ENCODE data around the gene SGSM1.

The SGSM1 gene

DNA sequence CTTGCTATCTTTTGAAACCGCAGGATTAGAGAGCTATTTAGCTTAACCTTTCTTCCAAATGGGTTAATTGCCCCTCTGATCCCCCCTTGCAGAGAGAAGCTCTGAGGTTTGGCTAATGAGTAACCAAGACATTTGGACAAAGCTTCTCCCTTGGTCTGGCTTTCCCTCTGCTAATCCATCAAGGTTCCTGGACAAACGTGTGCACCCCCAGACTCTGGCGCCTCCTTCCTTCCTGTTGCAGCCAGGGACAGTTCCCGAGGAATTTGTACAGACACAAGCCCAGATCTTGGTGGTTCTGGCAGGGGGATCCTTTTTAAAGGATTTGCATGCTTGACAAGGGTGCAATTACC lies 148.1 kb downstream of the SGSM1 start:
- DNase-seq = no peak

DNA sequence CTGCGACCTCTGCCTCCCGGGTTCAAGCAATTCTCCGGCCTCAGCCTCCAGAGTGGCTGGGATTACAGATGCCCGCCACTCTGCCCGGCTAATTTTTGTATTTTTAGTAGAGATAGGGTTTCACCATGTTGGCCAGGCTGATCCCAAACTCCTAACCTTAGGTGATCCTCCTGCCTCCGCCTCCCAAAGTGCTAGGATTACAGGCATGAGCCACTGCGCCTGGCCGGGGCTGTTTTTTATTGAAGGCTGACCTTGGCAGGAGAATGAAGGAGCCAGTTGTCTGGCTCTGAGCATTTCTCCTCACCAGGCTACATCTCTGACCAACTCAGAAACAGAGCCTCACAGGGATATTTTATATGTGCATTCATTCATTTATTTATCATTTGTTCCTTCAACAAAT lies 148.8 kb downstream of the SGSM1 start:
- DNase-seq = no peak

DNA sequence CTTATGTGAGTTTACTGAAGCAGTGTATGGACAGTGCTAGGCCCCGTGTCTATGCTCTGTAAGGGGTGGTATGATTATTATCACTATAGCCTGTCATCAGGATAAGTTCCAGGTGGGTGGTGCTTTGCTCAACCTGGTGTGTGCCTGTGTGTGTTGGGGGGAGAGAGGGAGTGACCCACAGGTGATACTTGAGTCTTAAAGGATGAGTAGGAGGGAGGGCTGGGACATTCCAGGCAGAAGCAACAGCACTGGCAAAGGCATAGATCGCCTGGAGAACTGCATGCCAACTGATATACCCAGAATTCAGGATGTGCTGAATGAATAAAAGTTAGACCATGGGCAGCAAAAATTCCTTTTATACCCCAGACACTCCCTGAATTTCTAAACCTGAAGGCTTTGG lies 151.0 kb downstream of the SGSM1 start:
- DNase-seq = no peak

DNA sequence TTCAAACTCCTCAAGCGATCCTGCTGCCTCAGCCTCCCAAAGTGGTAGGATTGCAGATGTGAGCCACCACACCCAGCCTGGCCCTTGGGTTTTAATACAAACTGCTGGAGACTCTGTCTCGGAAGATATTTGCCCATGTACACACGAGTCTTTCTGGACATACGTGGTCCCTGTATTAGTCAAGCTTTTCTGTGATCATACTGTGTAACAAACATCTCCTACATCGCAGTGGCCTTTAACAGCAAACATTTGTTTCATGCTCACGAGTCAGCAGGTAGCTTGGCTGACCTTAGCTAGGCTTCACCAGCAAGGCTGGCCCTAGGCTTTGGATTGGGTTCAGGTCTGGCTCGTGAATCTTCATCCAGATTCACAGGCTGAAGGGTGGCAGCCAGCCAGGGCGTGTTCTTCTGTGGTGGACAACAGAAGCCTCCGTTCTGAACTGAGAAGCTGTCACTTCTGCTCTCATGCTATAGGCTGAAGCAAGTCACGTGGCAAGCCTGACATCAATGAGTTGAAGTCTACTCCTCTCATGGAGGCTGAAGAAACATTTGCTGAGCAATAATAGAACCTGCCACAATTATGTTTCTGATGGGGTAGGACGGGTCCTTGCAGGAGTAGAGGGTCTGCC lies 155.3 kb downstream of the SGSM1 start:
- no peak for DNase-seq

DNA sequence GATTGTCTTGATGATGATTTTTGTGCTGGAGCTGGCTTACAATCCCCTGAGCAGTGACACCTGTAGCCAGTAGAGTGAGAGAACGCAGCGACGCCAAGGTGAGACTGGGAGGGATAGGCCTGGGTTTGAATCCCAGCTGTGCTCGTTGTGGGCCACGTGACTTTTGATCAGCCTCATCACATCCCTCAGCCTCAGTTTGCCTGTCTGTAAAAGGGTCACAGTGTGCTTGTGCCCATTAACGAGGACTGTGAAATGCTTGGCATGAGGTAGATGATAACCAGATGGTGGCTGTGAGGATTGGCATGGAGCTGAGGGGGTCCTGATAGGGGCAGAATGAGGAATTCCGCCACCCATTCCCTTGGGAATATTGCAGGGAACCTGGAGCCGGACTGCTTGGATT lies 156.1 kb downstream of the SGSM1 start:
- DNase-seq = no peak

DNA sequence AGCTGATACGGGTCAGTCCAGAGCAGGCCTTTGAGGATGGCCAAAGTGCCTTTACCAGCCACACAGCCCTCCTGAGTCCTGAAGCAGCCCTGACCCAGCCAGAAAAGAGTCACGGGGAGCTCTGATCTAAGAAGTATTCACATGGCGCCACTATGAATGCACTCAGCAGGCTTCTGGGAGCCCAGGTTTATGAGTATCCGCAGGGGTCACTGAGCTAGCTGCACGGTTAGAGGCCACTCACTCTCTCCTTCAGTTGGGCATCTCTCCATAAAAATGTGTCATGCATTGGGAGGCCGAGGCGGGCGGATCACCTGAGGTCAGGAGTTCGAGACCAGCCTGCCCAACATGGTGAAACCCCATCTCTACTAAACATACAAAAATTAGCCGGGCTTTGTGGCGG lies 156.8 kb downstream of the SGSM1 start:
- no peak for DNase-seq

DNA sequence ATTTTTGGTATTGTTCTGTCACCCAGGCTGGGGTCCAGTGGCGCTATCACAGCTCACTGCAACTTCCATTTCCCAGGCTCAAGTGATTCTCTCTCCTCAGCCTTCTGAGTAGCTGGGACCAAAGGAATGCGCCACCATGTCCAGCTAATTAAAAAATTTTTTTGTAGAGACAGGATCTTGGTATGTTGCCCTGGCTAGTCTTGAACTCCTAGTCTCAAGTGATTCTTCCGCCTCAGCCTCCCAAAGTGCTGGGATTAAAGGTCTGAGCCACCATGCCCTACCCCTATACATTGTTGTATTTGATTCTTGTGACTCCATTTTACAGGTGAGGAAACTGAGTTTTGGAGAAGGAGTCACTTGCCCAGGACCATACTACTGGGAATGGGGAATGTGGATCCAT lies 158.4 kb downstream of the SGSM1 start:
- DNase-seq = no peak

DNA sequence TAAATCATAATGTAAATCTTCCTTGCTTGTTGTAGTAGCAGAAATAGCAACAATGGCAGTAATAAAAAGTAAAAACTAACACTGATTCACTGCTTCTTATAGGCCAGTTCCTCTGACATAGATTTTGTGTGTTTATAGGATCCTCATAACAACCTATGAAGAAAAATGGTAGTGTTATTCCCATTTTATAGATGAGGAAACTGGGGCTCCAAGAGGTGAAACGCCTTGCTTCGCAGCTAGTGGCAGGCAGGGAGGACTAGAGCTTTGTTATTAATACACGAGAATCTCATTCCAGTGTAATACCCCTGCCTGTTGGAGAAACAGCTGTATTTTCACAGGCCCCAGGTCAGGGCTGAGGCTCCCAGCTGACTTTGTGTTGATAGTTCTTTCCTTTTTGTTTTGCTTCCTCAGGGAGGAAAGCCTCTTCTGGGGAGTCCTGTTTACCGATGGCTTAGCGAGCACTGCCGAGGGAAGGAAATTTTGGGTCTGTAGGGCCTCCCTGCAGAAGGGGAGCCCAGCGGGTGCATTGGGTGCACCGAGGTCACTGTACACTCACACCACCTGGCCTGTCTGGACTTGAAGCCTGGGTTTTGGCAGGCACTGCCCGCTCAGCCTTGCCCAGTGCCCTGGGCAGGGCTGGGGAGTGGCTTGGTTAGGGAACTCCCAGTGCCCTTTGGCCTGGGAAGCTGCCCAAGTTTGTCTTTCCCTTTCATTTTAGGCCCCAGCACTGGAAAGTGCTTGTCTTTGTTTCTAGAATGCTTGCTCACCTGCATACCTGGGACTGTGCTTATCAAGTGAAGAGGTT lies 160.0 kb downstream of the SGSM1 start:
- peak; percentile 61 for DNase-seq

DNA sequence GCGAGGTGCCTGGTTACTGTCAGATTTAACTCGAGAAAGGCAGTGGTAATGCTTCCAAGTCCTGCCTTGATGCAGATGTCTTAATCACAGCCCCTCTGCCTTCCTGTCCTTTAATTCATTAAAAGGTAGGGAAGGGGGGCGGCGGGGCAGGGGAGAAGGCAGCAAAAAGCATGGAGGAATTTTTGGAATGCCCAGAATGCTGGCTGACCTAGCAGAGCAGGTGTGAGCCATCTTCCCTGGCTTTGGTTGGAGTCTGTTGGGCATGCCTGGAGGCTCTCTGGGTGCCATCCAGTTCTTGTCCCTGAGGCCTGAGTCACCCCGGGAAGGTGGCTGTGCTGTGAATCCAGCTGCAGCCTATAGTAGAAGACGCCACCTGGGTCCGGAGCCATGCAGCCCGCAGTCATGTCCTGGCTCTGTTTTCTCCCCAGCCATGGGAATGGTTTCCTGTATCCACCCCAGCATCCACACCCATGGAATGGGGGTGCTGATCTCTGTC lies 162.1 kb downstream of the SGSM1 start:
- no peak for DNase-seq

DNA sequence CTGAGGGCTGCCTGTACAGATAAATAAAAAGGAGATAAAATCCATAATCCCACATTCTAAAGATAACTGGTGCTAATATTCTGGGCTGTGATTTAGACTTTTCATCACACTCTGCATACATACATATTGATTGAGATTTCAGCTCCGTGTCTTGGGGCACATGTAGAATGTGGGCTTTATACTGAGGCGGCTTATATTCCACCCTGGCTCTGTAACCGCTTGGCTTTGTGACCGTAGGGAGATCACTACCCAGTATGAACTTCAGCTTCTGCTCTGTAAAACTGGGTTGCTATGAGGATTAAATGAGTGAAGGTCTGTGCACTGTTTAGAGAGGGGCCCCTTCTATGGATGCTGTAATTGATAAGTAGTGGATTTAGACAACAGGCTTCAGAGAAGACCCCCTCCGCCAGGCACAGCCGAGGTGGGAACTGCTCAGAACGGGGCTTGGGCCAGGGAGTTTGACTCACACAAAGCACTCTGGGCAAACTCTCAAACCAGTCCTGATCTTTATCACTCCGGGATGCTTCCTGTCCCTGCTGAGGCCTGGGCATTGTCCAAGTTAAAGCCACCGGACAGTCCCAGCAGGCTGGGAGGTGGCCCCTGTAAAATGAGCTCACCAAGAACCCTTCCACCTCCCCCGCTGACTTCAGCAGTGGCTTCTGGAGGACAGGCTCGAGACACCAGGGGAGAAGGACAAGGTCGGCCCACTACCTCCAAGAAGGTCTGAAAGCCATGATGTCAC lies 163.7 kb downstream of the SGSM1 start:
- no peak for DNase-seq

DNA sequence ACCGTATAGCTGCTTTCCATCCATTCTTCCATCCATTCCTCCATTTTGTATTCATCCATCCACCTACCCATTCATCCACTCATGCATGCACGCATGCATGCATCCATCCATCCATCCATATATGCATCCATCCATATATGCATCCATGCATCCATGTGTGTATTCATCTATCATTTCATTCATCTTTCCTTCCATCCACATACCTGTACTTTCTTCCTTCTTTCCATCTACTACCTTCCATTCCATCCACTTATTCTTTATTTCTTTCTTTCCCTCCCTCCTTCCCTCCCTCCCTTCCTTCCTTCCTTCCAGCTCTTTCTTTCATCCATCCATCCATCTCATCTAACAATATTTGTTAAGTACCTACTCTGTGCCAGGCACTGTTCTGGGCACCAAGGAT lies 166.4 kb downstream of the SGSM1 start:
- no peak for DNase-seq

DNA sequence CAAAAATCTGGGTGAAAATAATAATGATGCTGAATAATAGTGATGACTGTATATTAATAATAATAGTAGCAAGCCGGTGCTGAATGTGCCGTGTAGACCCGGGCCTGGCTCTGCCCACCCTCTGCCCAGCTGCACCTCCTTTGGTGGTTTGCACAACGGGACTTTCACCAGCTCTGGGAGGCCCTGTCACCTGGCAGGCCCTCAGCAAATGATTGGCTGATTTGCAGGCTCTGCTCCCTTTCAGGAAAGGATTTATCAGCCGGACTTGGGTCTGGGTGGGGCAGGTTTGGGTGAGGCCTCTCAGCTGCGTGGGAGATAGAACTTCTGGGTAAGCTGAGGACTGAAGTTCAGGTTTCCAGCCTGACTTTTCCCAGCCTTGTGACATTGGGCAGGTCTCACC lies 167.9 kb downstream of the SGSM1 start:
- DNase-seq = no peak

DNA sequence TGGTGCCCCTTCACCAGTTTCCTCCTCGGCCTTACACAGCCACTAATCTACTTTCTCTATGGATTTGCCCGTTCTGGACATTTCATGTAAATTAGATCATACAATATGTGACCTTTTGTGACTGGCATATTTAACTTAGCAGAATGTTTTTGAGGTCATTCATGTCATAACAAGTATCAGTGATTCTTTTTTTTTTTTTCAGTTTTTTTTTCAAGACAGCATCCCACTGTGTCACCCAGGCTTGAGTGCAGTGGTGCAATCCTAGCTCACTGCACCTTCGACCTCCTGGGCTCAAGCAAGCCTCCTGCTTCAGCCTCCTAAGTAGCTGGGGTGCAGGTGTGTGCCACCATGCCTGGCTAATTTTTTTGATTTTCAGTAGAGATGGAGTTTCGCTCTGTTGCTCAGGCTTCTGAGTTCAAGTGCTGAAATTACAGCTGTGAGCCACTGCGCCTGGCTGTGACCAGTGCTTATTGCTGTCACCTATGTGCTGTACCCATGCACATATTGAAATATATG lies 169.2 kb downstream of the SGSM1 start:
- DNase-seq = no peak

DNA sequence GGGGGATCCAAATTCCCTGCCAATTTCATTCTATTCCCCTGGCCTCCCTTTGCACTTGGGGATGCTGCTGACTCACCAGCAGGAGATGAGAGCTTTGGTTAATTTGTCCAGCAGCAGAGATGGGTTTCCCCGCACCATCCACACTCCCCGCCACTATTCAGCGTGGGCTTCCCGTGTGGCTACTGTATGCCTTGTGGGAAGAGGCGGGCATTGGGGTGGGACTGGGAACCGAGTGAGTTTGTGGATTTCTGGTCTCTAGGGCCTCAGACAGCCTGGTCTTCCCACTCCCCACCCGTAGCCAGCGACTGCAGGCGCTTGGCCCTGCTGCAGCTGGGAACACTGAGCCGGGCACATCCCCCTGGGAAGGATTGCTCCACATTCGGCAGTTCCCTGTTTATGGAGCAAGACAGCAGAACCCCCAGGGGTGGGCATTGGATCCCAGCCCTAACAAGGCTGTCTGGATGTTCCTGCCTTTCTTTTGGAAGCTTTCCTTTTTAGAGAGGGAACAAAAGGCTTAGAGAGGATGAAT lies 169.9 kb downstream of the SGSM1 start:
- no peak for DNase-seq

DNA sequence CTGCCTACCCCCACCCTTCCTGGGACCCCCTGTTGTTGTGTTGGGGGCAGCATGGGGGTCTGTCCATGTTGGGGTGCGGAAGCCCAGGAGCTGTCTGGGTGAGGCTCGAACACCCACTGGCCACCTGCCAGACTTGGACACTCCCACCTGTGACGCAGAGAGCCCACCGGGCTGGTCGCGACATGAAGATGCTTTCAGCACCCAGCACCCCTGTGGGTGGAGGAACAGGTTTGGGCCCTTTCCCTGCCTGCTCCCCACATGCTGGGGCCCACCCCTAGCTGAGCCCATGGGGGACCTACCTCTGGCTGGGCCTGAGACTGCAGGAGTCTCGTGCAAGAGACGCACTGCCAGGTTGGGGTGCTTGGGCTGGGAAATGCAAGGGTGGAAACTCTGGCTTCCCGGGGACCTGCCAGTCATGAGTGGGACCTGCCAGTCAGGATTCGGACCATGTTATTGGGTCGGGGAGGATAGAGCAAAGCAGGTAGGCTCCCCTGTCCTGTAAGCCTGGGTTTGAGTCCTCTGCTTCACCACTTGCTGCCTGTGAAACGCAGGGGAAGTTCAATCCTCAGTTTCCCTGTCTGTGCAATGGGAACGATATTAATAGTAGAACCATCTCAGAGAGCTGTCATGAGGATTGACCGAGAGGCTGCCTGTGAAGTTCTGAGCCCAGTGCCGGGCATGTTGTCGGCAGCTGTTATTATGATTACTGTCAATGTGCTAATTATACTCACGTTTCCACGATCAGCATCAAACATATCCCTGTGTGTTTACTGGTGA lies 170.6 kb downstream of the SGSM1 start:
- no peak for DNase-seq

Measured in NCI-H2029 (cell line).